Cardiac muscle cell (in vitro differentiated cells and primary cell): Measurements from ENCODE around the gene PTGDS. TPM values are rescaled to one million over a fixed set of nuclear protein-coding genes. Genes with fewer than 3 reads are reported as not detected.

Source experiments
- DNase-seq, 2 donors: peaks; one replicate each; pipeline versions ENCODE4 v3.0.0 to v3.0.0-alpha.2; 2010 to 2017; ENCODE audit warnings: low read depth in 1 of 2, low spot score in 1 of 2
- H3K27ac ChIP-seq: fragments of 200-600 bp; sonication (generic); 2 replicates; pipeline ENCODE4 v1.5.1; 2016
- H3K27me3 ChIP-seq: fragments of 200-600 bp; sonication (generic); 2 replicates; pipeline ENCODE4 v1.6.0; 2016; ENCODE audit warnings: control low read depth
- H3K36me3 ChIP-seq: fragments of 200-600 bp; sonication (generic); 2 replicates; pipeline ENCODE4 v1.5.1; 2016; ENCODE audit warnings: control low read depth
- H3K4me1 ChIP-seq: fragments of 200-600 bp; sonication (generic); 2 replicates; pipeline ENCODE4 v1.8.1; 2017; ENCODE audit warnings: low read depth, mild to moderate bottlenecking, mixed run types
- H3K4me3 ChIP-seq: fragments of 200-600 bp; sonication (generic); 2 replicates; pipeline ENCODE4 v1.5.1; 2016; ENCODE audit warnings: mild to moderate bottlenecking
- H3K9me3 ChIP-seq: fragments of 200-600 bp; sonication (generic); 2 replicates; pipeline ENCODE4 v1.5.1; 2017; ENCODE audit warnings: low read depth, mild to moderate bottlenecking, control low read depth
- polyA plus RNA-seq: library from polyadenylated mRNA; unstranded; fragments of >200 nt; fragmentation: Nextera tagmentation; extraction: Ambion mirVana; gene quantifications from 2 replicates; pipeline ENCODE4 v1.2.1, GENCODE V29; 2016
- total RNA-seq: library from RNA; depleted of rRNA; stranded (reverse); fragments of >200 nt; gene quantifications from 2 replicates; pipeline ENCODE4 v1.2.3, GENCODE V29; 2016
- TF ChIP-seq, protein P1 (sequence below): IDR thresholded peaks from 2 replicates; pipeline ENCODE4 v1.5.1; 2012; ENCODE audit warnings: low read depth, mild to moderate bottlenecking, low read length

PTGDS gene
- total and polyA plus RNA-seq, 2 experiments from 2014 or later, result 3.4 to 3.9 TPM

DNA sequence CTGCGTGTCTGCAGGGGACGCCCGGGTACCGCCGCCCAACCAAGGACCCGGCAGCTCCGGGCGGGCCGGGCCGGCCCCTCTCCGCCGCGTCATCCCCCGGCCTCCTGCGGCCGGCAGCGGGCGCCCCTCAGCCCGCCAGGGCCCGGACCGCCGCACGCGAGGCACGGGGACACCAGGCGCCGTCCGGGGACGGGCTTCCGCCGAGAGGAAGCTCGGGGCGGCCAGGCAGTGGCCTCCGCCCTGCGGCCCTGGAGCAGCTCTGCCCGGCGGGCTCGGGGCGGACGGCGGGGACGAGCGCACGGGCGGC, 33.1 kb upstream of the PTGDS start:
- TF ChIP-seq, protein P1, sequence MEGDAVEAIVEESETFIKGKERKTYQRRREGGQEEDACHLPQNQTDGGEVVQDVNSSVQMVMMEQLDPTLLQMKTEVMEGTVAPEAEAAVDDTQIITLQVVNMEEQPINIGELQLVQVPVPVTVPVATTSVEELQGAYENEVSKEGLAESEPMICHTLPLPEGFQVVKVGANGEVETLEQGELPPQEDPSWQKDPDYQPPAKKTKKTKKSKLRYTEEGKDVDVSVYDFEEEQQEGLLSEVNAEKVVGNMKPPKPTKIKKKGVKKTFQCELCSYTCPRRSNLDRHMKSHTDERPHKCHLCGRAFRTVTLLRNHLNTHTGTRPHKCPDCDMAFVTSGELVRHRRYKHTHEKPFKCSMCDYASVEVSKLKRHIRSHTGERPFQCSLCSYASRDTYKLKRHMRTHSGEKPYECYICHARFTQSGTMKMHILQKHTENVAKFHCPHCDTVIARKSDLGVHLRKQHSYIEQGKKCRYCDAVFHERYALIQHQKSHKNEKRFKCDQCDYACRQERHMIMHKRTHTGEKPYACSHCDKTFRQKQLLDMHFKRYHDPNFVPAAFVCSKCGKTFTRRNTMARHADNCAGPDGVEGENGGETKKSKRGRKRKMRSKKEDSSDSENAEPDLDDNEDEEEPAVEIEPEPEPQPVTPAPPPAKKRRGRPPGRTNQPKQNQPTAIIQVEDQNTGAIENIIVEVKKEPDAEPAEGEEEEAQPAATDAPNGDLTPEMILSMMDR, result no peak
- Histone ChIP-seq H3K27me3 (no peaks in the 10 kb centered on the region), H3K27ac (peak overlapping the region; percentile 85), H3K4me1 (peaks cover 5% of the 10 kb centered on the region), H3K4me3 (peak overlapping the region; percentile 77), H3K36me3 (peaks cover 26% of the 10 kb centered on the region), H3K9me3 (no peaks in the 10 kb centered on the region)
- peak; percentile 58 to 79 for DNase-seq

- peak; percentile 96 to 97 for DNase-seq
- Histone ChIP-seq H3K27me3 (no peaks in the 10 kb centered on the region), H3K9me3 (no peaks in the 10 kb centered on the region), H3K27ac (peak within 1 kb of the TSS; percentile 85), H3K4me1 (peaks cover 7% of the 10 kb centered on the region), H3K36me3 (peaks cover 26% of the 10 kb centered on the region), H3K4me3 (peak within 1 kb of the TSS; percentile 77)
- TF ChIP-seq, protein P1, result peak; percentile 90
Observed at GRCh38 chr9:136944519-136945332, 32.6 kb upstream of the PTGDS start, which contains the start of the genes C8G and FBXW5. C8G (plus strand) TSS chr9:136945243; CDS start chr9:136945321, 78 bp downstream. FBXW5 (minus strand) TSS chr9:136944738; CDS start chr9:136944083, 655 bp downstream.

GRCh38 chr9:136945333-136946227, 31.7 kb upstream of the PTGDS start:
- DNase-seq, result no peak
- H3K36me3 ChIP-seq, result peaks cover 18% of the 10 kb centered on the region
- TF ChIP-seq, protein P1, result no peak
- no peak overlapping the region for H3K4me3 ChIP-seq
- H3K27me3 ChIP-seq, result no peaks in the 10 kb centered on the region
- H3K4me1 ChIP-seq, result peaks cover 12% of the 10 kb centered on the region
- no peak overlapping the region for H3K27ac ChIP-seq
- no peaks in the 10 kb centered on the region for H3K9me3 ChIP-seq

- TF ChIP-seq, protein P1, result no peak
- Histone ChIP-seq H3K36me3 (peaks cover 10% of the 10 kb centered on the region), H3K4me3 (no peak overlapping the region), H3K27ac (no peak overlapping the region), H3K9me3 (no peaks in the 10 kb centered on the region), H3K4me1 (peaks cover 17% of the 10 kb centered on the region), H3K27me3 (no peaks in the 10 kb centered on the region)
- DNase-seq, result no peak
Observed at GRCh38 chr9:136946228-136947027, 30.9 kb upstream of the PTGDS start.
